ENCODE measurements around the gene PITX3. TPM values are rescaled to one million over a fixed set of nuclear protein-coding genes. Genes with fewer than 3 reads are reported as not detected.

The PITX3 gene
- 1 to 10 TPM in 3 of 4 donors, under 1 TPM in 1; 0.58 to 1.1 (median 1.1) TPM for polyA plus RNA-seq (ENCODE audit: insufficient read length in 4 of 4)

DNA sequence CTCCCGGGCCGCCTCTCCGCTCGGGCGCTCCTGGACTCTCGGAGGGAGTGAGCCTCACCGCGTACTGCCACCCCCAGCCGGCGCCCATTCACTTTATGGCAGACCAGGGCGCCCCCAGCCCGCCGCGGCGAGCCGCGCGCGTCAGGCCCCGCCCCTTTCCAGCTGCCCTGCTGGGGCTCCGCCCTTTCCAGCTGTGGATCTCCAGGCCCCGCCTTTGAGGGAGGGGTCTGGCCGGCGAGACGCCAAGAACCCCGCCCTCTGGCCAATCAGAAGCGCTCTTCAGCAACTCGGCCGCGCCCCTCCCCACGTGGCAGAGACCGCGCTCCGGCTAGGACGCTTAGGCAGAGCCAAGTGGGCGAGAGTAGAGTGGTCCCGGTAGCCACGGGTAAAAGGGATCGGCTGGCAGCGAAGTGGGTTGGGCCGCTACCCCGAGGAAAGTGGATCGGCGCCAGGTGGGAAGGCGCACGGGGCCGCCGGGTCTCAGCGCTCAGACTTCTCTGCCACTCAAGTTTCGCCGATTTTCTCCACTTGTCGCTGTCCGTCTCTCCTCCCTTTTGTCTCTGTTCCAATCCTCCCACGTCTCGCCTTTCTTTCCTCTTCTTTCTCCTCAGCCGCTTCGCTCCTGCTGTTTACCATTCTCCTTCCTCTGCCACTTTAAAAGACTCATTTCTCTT lies at the start of gene PITX3:
PITX3 (minus strand) TSS at position 69 of the 674 bp plus-strand sequence. CDS start 9,432 bp downstream, outside the sequence.
- DNase-seq (ENCODE audit: low read depth in 4 of 4, low spot score in 2 of 4), result peak in 3 of 4 donors; percentile 85 to 90 (median 86)

DNA sequence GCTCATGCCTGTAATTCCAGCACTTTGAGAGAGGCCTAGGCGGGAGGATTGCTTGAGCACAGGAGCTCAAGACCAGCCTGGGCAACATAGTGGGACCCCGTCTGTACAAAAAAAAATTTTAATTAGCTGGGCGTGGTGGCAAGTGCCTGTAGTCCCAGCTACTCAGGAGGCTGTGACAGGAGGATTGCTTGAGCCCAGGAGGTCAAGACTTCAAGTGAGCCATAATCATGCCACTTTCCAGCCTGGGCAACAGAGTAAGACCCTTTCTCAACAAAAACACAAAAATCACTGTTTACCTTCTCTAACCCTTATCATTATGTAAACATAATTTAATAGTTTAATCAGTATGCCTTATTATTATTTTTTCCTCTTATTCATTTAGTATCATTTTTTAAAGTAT lies 48.5 kb upstream of the PITX3 start:
- DNase-seq (ENCODE audit: low read depth in 4 of 4, low spot score in 2 of 4), result no peak

DNA sequence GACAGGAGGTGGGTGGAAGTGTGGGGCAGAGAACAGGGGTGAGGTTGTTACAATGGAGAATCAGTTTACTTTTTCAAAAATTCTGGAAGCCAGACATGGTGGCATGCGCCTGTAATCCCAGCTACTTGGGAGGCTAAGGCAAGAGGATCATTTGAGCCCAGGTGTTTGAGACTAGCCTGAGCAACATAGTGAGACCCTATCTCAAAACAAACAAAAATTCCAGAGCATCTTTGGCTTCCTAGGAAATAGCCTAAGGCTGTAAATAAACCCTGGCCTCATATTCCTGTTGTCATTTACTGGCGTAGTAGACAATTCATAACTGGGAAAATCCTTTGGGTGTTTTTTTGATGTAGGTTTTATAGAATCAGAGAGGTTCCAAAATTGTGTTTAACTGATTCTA lies 48.0 kb upstream of the PITX3 start:
- DNase-seq (ENCODE audit: low read depth in 4 of 4, low spot score in 2 of 4), result no peak

DNA sequence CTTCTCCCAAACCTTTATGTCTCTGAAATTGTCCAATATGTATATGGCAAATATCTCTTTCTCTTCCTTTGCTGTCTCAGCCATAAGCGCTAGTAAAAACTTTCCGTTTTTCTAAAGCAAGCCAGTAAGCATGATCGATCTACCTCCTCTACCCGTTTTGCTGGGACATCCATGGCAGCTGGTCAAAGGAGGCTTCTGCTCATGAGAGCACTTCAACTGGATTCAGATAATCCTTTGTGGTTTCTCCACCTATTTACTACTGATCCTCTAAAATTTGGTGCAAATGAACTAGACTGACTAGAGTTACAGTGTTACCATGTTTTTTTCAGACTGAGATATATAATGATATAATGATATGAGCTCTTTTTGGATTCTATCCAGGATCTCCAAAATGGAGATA lies 46.7 kb upstream of the PITX3 start:
- no peak for DNase-seq (ENCODE audit: low read depth in 4 of 4, low spot score in 2 of 4)

DNA sequence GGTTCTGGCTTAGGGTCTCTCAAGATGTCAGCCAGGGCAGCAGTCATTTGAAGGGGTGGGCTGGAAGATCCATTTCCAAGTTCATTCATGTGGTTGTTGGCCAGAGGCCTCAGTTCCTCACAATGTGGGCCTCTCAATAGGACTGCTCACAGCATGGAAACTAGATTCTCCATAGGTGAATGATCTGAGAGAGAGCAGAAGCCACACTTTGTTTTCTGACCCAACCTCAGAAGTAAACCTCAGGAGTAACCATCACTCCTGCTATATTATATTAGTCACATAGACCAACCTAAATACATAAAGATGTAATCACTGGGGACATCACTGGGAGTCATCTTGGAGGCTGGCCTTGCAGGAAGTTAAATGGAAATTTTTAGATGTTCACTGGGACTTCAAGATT lies 46.2 kb upstream of the PITX3 start:
- DNase-seq (ENCODE audit: low read depth in 4 of 4, low spot score in 2 of 4), result no peak

DNA sequence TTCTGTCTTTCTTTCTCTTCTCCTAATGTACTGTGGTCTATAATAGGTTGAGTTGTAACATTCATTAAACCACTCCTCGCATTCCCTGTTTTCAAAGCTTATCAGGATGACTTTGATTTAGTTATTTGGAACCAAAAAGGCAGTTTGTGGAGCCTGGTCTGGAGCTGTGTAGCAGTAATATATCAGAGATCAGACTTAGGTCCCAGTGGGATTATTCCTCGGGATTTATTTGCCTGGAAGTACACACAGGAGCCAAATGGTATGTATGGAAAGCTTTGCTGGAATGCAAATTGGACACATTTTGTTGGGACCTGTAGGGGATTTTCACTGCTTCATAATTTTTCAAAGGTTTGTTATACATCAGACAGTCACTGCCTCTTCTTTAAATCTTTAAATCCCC lies 44.9 kb upstream of the PITX3 start:
- DNase-seq (ENCODE audit: low read depth in 4 of 4, low spot score in 2 of 4), result peak in 1 of 4 donors; percentile 39

DNA sequence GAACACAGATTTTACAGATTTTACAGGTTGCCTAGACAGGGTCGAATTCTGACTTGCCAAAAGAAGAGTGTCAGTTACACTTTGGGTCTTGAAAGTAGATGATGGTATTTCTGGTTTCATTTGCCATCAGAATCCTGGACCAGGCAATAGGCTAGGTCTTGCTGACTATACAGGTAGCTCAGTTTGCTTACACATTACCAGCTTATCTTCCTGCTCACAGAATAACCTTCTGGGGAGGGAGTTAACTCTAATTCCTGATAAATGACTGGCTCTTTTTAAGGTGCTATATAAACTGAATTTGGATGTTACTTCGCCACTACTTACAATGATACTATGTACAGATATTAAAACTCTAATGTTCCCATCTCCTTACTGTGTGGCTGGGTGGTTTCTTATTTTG lies 43.8 kb upstream of the PITX3 start:
- no peak for DNase-seq (ENCODE audit: low read depth in 4 of 4, low spot score in 2 of 4)

DNA sequence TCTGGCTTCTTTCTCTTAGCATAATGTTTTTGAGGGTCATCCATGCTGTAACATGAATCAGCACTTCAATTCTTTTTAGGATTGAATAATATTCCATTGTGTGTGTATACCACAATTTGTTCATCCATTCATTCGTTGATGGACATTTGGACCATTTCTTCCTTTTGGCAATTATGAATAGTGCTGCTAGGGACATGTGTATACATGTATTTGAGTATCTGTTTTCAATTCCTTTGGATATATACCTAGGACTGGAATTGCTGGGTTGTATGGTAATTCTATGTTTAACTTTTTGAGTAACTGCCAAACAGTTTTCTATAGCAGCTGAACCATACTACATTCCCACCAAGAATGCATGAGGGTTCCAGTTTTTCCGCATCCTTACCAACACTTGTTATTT lies 43.2 kb upstream of the PITX3 start:
- DNase-seq (ENCODE audit: low read depth in 4 of 4, low spot score in 2 of 4), result no peak

DNA sequence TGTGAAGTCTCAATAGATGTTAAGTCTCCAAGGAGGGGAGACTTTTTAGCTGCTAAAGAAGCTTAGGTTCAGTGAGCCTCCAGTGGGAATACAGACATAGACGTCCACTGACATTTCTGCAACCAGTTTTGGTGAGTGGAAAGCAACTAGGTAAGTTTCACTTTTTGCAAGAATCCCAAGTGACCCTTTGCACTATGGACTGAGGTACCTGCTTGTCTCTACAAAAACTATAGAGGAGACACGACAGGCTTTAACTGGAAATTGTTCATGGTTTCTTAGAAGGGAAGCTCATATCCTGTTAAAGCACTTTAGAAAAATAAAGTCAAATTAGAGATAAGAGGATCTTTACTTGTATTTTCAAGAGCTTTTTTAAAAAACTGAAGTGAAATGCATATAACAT lies 42.6 kb upstream of the PITX3 start:
- no peak for DNase-seq (ENCODE audit: low read depth in 4 of 4, low spot score in 2 of 4)

DNA sequence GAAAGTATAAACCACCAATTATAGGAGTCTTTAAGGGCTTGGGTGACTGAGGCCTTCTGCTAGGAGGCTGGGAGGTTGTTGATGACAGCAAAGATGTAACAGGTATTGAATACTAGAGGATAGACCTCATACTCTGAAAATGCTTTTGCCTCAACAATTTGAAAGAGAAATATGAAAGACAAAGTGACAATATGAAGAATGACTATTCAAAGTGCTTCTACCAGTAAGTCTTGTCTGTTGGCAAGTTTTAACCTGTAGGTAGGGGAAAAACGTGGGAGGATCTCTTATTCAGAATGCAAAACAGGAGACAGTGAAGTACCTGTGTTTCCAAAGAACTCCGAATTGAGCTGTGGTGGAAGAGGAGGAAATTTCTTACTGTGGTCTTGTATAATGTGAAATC lies 42.2 kb upstream of the PITX3 start:
- no peak for DNase-seq (ENCODE audit: low read depth in 4 of 4, low spot score in 2 of 4)

DNA sequence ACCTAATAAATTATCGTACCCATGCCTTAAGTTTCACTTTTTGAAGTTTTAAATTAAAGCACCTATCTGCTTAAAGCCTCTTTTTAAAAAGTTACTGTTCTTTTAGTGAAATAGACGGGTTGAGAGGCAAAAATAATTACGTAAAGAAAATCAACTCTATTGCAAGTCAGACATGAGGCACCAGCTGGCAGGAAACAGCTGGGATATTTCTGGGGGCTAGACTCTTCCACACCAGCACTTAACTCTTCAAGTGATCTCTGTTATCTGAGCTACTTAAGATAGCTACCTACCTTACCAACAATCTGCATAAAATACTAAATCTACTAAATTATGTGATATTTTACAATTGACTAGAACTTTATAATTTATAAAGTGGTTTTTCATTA lies 39.8 kb upstream of the PITX3 start:
- peak in 2 of 4 donors; percentile 23 to 24 for DNase-seq (ENCODE audit: low read depth in 4 of 4, low spot score in 2 of 4)

DNA sequence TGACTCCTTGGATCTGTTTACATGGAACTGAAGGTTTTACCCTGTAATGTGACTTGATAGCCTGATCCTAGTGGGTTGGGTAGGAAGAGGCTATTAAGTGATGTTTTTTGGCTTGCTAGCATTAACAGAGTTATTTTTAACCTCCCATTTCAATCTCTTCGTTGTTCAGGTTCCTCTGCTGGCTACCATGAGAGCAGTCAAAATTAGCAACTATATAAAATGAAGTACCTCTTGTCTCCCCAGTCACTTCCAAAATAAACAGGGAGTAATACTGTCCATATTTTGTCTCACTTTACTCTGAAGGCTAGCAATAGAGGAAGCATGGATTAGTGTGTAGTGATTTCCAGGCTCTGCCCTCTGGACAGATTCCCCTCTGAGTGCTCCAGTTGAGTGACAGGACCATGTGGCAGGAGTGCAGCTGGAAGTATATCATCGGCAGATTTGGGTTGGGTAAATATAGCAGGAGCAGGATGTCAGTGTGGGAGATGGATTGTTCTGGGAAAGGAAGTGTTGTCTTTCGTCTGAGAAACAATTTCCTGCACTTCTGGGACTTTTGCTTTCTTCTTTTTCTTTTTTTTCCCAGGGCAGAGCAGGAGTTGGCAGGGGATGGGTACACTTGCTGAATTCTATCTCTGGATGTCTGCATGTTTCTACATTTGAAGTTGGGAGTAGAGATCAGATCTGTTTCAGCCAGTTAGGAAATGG lies 39.2 kb upstream of the PITX3 start:
- DNase-seq (ENCODE audit: low read depth in 4 of 4, low spot score in 2 of 4), result peak in 3 of 4 donors; percentile 28 to 39 (median 28)

DNA sequence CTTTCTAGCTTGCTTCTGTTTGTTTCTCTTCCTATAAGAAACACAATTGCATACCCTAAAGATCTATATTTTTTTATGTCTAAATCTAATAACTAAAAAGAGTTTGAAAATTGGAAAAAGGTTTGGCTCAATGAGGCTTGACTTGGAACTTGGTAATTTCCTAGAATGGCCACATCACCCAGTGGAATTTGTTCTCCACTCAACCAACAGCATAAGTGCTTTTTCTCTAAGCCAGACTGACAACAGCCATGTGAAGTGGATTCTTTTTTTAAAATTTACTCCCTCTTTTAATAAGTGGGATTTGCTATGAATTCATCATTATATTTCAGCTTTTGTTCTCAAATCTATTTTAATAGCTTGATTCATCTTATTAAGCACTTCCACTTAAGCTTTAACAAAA lies 37.8 kb upstream of the PITX3 start:
- no peak for DNase-seq (ENCODE audit: low read depth in 4 of 4, low spot score in 2 of 4)

DNA sequence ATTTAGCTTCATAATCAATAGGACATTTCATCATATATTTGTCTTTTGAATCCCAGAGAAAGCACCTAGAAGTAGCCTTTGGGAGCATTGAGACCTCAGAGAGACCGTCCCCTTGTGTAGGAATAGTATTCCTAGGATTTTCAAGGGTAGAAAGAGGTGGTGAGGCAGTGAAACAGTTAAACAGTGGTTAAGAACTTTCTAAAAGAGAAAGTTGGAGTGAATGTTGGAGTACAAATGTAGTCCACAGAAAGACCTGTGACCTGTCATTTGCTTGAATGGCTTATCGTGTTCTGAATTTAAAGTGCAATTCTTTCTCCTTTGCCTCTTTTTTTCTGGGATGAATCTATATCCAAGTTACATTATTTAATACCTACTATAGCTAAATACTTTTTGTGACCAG lies 34.0 kb upstream of the PITX3 start:
- DNase-seq (ENCODE audit: low read depth in 4 of 4, low spot score in 2 of 4), result no peak

DNA sequence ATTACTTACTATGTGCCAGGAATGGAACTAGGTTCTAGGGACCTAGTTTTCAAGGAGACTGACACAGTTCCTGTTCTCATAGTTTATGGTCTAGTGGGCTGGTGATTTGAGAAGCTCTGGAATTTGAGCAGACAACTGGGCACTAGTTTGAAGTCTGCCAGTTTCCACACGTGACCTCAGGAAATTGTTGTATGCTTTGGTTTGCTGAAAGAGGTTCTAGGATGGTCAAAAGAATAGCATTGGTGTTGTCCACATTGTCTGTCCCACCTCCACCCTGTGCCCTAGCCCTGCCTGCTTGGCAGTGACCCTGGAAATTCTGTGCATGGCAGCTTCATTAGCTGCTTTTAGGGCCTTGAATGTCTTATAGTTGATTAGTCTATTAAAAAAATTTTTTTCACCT lies 32.8 kb upstream of the PITX3 start:
- DNase-seq (ENCODE audit: low read depth in 4 of 4, low spot score in 2 of 4), result no peak

DNA sequence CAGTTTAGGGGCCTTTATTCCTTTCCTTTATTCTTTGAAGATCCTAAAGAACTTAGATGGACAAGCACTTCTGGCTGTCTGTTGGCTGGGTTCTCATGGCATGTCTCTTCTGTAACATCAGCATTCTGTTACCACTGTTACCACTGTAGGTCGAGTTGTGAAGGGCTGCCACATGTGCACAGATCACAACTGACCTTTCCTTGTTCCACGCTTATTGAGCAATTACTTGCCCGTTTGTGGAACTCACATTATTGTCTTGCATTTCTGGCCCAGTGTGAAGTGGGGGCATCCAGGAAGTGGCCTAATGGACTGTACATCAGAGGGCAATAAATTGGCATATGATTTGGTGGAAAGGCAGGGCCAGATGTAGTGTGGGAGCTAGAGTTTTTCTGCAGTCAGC lies 27.7 kb upstream of the PITX3 start:
- DNase-seq (ENCODE audit: low read depth in 4 of 4, low spot score in 2 of 4), result no peak

DNA sequence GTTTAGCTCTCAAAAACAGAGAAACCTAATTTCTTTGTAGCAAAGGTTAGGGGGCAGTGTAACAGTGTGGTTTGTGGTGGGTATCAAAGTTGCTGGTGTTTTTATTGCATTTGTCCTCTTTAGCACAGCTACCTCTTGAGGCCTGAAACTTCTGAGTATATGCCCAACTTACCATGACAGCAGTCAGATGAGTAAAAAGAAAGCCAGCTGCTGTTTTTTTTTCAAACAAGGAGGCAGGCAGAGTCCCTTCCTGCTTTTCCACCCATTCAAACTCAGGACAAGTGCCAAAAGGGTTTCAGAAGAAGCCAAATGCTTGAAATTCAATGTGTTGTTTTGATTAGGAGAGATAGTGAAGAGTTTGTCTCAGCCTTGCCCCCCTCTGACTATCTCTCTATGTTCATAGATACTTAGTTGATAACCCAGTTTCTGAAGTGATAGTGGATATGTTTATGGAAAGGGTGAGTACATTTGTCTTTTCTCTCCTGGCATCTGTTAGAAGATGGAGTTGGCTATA lies 27.1 kb upstream of the PITX3 start:
- DNase-seq (ENCODE audit: low read depth in 4 of 4, low spot score in 2 of 4), result no peak

DNA sequence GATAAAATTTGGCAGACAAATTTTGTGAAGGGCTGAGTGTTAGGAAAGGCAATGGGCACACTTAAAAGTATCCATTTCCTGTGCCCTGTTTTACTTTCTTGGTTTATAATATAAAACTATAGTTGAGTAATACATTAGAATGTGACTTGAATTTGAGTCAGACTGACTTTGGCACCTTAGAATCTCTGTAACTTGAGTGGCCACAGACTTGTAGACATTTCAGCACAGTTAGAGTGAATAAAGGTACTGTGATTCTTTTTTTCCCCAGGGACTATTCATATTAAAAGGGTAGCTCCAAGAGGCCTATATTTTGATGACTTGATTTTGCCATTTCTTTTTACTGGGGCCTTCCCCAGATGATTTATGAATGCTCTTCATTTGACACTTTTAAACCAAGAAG lies 26.4 kb upstream of the PITX3 start:
- no peak for DNase-seq (ENCODE audit: low read depth in 4 of 4, low spot score in 2 of 4)

DNA sequence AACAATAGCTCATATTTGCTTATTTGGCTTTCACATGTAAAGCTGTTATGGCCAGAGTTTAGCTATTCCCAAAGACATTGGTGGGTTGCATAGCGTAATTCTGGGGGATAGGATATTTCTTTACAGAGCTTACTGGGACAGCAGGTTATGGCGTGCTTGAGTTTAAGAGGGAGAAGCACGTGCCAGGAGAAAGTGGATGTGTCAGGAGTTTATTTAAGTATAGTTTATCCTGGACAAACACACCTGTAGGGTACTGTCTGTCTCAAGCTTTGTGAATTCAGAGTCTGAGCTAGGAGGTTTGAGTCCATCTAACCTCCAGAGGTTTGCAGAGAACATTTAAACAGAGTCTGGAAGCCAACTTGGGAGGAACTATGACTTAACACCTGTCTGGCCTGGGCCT lies 25.4 kb upstream of the PITX3 start:
- DNase-seq (ENCODE audit: low read depth in 4 of 4, low spot score in 2 of 4), result no peak

DNA sequence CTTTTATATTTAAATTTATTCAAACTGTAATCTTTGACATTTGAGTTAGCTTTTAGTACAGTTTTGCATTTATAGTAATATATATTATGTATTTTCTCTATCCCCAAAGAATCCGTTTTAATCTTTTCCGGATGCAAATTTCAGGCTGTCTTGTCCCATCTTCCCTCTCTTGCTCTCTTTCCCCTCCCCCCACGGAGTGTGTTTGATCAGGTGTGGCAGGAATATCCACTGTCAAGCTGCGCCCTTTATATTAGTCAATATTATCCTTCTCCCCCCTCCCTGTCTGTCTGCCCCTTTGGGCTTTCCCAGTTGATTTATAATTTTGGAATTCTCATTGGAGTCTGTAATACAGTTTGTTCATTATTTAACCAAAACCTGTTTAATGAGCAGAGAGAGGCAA lies 23.1 kb upstream of the PITX3 start:
- DNase-seq (ENCODE audit: low read depth in 4 of 4, low spot score in 2 of 4), result no peak

DNA sequence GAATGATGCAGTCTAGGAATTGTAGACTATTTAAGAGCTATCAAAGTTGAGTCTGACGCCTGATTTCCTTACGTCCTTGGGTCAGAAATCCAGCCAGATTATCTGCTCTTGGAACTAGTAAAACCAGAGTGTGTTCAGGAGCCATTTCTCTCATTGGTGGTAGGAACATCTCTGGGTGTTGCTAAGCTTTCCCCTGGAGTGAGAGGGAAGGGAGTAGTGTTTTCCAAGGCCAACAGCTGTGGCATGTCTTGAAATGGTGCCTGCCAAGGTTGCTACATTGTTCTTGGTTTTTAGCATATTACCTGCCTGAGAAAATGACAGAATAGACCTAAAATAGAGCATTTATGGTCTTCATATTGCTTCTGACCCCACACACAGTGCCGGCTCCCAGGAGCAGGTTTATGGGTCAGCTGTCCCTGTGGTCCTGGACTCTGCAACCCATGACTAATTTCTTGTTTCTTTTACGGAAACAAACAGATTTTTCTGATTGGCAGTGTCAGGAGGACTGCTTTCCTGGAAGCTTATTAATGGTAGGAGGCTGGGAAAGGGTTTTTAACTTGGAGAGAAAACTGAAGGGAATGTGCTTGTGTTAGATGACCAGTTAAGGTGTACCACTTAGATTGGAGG lies 21.5 kb upstream of the PITX3 start:
- no peak for DNase-seq (ENCODE audit: low read depth in 4 of 4, low spot score in 2 of 4)

DNA sequence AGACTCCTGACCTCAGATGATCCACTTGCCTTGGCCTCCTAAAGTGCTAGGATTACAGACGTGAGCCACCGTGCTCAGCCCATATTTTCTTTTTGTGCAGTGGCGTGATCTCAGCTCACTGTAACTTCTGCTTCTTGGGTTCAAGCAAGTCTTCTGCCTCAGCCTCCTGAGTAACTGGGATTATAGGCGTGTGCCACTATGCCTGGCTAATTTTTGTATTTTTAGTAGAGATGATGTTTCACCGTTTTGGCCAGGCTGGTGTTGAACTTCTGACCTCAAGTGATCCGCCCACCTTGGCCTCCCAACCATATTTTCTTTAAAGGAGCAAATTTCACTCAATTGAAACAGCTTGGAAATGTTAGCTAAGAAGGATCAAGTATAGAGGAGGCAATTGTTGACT lies 20.5 kb upstream of the PITX3 start:
- no peak for DNase-seq (ENCODE audit: low read depth in 4 of 4, low spot score in 2 of 4)
